Measurements from ENCODE around the gene DCTN2.

DCTN2 gene

GRCh38 chr12:57549203-57549908, 2.4 kb upstream of the DCTN2 start:
- no peak for FAIRE-seq

- no peak for FAIRE-seq
Observed at GRCh38 chr12:57548488-57548887, 1.5 kb upstream of the DCTN2 start.

- FAIRE-seq: no peak
Observed at GRCh38 chr12:57548013-57548315, 972 bp upstream of the DCTN2 start.

DNA sequence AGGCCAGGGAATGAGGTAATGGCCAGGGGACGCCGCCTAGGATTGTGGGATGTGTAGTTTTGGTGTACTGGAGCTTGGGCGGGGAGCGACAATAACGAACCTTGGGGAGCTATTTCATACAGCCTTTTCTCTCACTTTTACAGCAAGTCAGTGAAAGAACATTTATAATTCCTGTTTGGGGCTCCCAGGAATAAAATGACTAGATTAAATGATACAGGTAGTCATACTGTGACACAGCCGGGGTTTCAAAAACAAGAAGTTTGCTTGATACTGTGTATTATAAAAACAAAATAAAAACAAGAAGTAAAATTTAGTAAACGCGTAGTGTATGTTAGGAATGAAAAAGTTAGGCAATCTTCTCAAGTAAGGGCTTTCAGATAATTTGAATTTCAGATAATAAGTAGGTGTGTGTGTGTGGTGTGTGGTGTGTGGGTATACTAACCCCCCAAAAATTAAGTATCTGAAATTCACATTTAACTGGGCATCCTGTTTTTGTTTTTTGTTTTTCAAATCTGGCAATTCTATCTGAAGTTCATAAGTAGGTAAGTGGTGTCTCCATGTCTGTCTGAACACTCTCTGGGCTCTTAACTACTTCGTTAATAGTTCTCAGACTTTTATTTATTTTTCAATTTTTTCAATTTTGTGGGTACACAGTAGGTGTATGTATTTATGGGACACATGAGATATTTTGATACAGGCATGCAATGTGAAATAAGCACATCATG, 458 bp upstream of the DCTN2 start:
- peak; percentile 51 for FAIRE-seq

GRCh38 chr12:57545809-57546437, 1.1 kb downstream of the DCTN2 start:
- FAIRE-seq: no peak

DNA sequence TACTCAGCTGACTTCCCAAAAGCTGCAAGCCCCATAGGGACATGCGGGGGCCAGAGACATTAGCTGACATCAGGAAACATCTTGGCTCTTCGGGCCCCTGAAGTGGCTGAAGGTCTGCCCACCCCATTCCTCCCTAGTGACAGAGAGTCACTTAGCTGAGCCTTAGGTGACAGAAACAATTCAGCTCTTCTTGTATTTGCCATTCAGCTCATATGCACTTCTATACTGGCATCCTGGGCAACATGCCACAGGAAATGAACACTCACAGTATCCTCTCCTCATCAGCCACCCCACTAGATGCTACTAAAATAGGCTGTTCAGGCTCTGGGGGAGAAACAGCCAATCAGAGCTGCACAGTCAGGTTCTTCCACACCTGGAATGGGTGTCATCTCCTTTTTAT, 3.4 kb downstream of the DCTN2 start:
- no peak for FAIRE-seq

DNA sequence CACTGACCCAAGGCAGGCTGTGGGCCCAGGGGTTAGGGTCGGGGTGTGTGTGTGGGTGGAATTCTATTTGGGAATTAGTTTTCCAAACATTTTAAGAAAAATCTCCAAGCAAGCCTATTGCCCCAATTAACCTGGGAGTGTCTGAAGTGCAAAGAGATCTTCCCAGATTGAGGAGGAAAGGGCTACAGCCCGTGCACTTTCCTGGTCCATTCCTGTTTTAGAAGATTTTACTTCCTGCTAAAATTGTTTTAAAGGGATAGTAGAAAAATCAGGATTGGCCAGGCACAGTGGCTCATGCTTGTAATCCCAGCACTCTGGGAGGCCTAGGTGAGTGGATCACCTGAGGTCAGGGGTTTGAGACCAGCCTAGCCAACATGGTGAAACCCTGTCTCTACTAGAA, 5.3 kb downstream of the DCTN2 start:
- no peak for FAIRE-seq

DNA sequence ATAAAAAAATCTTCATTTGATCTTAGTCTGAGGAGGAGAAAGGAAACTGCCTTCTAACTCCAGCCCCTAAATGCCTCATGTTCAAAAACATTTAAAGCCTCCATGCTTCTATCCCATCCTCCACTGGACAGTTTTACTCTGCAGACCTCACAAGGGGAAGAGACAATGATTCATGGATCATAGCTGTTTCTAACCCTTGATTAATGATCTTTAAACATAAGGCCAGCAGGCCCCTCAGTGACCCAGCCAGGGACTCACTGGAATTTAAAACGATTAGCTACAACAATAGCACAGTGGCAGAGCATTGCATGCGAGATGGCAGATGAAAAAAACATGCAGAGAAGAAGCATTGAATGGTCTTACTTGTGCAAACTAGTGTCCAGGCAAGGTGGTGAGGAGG, 6.0 kb downstream of the DCTN2 start:
- FAIRE-seq: no peak

GRCh38 chr12:57539134-57539768, 7.7 kb downstream of the DCTN2 start:
- no peak for FAIRE-seq

DNA sequence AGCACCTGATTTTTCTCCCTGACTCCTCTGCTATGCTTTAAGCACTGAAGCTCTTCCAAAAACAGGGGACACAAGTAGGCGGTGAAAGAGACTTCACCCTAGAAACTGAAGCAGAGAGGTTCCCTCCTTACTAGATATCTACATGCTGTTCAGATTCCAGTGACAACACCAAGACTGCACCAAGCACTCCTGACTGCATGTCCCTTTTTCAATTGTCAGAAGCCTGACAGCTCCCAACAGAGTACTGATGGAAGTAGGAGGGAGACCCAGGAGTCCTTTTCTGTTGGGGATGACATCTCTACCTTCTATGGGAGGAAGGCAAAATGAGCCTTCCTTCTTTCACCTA, 10.4 kb downstream of the DCTN2 start:
- no peak for FAIRE-seq

DNA sequence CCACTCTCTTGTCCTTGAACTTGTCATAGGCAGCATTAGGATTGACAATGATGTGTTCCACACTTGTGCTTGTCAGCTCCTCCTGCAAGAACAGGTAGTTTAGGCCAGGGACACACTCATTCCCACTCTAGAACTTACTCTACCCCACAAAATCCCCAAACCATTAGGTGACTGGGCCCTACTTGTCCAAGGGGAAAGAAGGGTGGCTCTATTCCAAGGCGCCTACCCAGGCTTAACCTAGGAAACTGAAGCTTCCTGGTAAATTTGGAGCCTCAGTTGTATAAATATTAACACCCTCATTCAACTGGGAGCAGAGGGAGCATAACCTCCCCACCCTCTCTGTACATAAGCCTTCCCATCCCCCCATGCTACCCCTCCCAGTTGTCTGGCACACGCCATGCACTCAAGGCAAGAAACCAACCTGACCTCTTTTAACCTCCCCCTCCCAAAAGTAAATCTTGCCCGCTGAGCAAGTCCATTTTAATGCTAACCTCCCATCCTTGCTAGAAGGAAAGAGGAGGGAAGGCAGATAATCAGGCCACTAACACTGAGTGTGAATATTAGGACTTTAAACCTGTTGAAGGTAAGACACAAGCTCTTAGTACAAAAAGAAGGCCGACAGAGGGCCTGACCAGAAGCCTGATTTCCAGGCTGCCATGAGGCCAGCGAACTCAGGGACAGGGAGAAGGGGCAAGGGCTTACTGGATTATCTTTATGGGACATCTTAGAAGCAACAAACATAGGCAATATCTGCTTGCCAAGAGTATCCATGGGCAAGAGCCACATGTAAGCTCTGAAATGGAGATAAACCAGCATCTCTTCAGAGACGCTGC, 11.0 kb downstream of the DCTN2 start:
- FAIRE-seq: no peak

DNA sequence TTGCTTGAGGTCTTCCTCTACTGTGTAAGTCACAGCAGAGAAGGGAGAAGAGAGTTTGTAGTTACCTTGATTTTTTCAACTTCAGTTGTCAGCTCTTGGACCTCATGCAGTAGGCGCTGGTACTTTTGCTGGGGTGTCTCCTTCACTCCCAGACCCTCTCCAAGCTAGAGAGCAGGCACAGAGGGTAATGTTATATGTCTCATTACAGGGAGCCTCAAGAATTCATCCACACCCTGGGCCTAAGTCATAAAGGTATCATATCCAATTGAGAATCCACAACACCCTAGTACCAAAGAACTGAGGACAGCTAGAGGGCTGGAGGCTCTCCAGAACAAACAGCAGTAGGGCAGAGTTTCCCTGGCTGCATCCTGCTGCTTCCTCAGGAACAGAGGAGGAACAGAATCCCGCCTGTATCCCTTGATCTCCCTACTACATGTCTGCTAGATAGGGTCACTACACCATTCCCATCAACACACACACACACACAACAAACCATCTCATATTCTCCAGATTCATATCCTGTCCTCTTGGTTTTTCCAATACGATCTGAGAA, 11.9 kb downstream of the DCTN2 start:
- FAIRE-seq: no peak

DNA sequence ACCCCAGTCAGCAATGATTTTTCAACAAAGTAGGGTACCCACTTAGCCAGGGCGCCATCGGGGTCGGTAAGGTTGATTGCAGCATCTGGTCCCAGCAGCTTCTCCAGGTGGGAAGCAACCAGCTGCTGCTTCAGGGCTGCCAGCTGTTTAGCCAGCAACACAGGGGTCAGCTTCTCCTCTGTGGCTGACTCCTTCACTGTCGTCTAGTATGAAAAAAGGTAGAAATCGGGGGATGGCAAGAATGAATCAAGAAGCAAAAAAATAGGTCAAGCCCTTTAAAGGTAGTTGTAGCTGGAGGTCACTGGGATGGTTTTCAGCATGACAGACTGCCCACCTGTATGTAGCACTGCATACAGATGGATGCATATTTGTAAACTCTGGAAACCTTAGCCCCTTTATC, 12.7 kb downstream of the DCTN2 start:
- no peak for FAIRE-seq

DNA sequence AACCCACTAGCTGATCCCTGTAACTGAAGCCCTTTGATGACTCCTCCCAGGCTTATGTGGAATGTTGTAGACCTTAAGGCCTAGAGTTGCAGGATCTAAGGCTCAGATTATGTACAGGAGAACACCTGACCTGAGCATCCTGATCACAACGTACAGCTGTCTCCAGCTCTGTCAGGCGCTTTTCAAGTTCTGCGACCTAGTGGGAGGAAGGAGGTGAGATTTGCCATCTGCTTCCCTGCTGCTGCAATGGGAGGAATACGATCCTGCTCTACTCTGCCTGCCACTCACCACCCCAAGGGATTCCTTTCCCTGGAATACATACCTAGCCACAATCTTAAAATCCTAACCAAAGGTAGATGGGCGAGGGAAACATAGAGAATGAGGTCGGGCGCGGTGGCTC, 13.9 kb downstream of the DCTN2 start:
- FAIRE-seq: no peak

DNA sequence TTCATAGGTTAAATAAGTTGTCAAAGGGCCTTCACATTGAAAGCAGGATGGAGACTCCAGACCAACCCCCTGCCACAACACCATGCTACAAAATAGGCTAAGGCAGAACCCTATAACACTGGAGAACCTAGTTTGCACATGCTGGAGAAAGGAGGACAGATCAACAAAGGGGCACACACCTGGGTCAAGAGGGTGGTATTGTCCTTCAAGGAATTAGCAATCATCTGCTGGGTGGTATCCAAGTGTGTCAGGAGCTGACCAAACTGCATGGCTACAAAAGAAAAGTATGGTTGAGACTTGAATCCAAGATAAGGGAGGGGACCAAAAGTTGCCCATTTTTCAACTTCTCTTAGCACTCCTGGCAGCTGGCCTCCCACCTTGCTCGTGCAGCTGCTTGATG, 15.2 kb downstream of the DCTN2 start:
- no peak for FAIRE-seq

DNA sequence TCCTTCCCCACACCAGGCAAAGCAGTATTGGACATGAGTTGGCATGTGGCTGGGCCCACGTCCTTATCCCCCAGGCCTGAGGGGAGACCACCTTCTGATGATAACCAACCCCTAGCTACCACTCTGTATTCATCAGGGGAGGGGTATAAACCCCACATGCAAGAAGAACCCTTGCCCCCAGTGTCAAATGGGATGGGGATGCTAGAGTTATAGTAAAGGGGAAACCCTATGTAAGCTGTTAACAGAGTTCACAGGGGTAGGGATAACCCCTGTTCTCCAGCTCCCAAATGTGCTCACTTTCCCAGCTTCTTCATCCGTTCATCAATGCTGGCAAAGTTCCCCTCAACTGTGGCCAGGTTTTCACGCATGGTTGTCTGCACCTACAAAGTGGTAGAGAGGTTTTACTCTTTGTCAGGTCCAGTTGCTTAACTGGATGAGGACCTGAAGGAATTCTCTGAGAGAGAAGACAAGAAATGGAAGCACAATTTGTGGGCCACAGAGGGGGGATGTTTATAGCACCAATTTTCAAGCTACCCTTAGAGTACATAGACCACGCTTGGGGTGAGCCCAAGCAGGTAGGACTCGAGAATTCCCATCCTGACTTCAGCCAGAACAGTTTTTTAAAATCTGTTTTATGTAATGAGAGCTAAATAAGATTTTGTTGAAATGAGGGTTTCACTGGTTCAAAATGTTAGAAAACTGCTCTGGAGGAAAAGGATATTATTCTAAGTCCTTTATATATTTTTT, 16.4 kb downstream of the DCTN2 start:
- no peak for FAIRE-seq

- FAIRE-seq: no peak
Observed at GRCh38 chr12:57529831-57530230, 17.2 kb downstream of the DCTN2 start.

- no peak for FAIRE-seq
Observed at GRCh38 chr12:57528831-57529555, 18.0 kb downstream of the DCTN2 start.

DNA sequence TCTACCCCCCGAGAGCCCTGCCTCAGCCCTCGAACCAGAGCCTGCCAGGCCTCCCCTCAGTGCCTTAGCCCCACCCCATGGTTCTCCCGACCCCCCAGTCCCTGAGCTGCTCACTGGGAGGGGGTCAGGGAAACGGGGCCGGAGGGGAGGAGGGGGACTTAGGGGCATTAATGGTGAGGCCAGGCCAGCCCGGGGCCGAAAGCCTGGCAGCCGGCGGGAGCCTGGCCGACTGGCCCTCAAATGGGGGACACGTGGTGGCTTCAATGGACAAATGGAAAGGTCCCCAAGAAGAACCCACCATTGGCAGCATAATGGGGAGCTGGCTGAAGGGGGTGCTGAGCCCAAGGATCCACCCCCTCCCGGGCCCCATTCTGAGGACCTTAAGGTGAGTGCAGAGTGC, 18.8 kb downstream of the DCTN2 start:
- no peak for FAIRE-seq

GRCh38 chr12:57527184-57527583, 19.8 kb downstream of the DCTN2 start:
- FAIRE-seq: no peak

- FAIRE-seq: no peak
Observed at GRCh38 chr12:57526477-57527126, 20.4 kb downstream of the DCTN2 start.
